ENCODE measurements around the gene MOB3B.
A peak's percentile ranks its signal among the peaks of the same experiment; 100 is the strongest.

Gene MOB3B

DNA sequence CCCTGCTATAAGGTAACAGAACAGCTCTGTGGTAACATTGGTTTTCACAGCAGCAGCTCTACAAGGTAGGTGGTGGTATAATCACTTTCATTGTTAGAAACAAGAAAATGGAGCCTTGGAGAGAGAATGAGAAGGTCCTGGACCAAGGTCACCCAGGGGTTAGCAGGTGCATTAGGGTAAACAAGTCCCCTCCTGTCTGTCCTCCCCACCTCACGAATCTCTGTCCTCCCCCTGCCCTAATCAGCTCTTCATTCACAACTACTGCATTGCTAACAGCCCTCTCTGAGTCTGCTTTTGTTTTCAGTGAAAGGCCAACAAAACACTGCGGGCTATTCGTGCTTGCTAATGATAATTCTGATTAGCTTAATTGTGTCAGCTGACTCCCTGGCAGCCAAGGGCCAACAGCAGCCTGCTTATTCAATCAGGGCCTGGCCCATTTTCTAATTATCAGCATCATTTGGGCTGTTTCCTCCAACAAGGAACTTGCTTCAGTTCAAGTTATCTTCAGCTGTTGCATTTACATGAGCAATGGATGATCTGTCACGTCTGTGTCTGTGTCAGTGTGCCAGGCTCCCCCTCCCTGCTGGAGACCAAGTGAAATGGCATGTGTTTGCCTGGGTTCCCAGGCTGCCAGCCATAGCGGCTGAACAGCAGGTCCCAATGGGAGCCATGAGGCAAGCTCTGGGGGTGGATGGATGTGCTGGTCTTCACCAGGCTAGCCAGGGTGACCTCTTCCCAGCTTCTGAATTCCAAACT, 176.0 kb downstream of the MOB3B start:
- no peak for DNase-seq

DNA sequence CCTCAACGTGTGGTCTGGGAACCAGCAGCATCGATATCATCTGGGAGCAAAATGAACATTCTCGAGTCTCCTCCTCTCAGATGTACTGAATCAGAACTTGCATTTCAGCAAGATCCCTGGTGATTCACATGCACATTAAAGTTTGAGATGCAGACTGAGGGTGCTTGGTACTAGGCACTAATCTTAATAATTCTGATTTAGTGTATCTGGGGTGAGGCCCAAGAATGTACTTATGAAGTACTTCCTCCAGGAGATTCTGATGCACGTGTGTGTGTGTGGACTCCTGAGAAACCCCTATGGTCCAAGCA, 176.5 kb downstream of the MOB3B start:
- DNase-seq: no peak

DNA sequence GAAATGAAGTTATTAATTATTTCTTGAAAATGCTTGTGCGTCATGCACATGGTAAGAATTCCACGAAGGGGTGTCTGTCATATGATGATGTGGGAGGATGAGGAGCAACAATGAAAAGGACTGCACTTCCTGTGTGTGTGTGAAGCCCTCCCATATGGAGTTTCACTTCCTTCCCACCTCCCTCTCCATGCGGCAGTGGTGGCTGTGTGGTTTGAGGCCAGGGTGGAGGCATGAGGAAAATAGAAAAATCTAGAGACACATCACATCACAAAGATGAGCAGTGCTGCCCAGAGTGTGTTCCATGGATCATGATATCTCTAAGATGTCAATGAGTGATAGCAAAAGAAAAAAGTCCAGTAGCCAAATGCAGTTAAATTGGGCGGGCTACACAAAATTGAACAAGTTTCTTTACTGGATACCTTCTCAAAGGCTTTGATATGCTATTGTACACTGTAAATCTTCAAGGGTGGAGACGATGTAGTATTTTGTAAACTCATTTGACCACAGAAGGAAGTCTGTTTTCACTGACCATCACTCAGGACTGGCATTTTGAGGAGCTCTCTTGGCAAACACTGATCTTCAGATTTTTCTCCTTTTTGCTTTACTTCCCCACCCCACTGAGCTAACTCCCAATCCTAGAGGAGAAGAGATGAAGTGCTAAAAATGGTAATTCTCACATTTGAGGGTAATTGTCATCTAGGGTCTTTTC, 177.0 kb downstream of the MOB3B start:
- DNase-seq: no peak

DNA sequence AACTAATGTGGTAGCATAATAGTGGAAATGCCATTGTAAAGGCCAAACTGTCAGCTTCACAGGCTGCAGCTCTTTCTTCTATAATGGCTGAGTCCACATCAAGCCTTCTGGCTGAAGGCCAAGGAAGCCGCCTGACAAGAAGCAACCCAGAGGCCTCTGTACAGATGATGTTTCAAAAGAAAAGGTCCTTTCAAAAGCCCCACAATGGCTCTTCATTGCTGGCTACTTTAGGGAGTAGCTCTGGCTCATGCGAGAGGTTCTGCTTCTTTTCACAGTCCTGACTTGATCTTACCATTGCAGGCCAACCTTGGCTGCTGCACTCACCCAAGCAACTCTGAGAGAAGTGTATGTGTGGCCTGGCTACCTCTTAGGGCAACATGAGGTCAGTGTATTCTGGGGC, 178.2 kb downstream of the MOB3B start:
- DNase-seq: no peak

DNA sequence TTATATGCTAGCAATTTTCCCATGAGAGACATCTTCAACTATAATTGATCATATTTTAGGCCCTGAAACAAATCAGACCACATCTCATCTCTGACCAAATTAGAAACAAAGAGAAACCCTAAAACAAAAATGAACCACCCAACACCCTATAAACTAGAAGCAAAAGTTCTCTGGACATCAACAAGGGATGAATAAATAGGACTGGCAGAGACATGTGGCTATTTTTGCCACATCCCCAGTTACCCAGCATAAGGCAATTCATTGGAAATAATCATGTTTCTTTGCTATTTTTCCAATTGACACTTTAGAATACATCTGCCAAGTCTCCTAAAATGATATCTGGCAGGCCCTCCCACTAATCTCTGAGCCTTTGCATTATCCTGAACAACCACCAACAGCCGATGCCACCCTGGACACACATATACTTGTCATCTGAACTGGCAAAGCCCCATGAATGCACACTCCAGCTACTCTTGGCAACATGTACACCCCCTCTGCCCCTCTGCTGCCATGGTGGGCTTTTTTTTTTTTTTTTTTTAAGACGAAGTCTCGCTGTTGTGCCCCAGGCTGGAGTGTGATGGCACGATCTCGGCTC, 179.1 kb downstream of the MOB3B start:
- no peak for DNase-seq

DNA sequence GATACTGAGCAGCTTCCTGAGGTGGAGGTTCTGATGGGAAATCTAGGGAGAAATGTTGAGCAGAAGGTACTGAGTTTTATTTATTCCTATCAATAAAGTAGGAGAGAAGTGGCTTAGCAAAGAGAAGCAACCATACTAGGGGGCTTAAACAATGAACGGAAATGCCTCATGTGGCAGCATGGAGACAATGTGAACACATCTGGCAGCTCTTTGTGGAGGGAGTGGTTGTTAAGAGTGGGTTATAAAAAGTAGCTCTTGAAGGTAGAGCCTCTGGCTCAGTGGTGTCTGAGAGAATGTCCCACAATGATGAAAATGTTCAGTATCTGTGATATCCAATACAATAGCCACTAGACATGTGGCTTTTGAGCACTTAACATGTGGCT, 179.9 kb downstream of the MOB3B start:
- DNase-seq: no peak

DNA sequence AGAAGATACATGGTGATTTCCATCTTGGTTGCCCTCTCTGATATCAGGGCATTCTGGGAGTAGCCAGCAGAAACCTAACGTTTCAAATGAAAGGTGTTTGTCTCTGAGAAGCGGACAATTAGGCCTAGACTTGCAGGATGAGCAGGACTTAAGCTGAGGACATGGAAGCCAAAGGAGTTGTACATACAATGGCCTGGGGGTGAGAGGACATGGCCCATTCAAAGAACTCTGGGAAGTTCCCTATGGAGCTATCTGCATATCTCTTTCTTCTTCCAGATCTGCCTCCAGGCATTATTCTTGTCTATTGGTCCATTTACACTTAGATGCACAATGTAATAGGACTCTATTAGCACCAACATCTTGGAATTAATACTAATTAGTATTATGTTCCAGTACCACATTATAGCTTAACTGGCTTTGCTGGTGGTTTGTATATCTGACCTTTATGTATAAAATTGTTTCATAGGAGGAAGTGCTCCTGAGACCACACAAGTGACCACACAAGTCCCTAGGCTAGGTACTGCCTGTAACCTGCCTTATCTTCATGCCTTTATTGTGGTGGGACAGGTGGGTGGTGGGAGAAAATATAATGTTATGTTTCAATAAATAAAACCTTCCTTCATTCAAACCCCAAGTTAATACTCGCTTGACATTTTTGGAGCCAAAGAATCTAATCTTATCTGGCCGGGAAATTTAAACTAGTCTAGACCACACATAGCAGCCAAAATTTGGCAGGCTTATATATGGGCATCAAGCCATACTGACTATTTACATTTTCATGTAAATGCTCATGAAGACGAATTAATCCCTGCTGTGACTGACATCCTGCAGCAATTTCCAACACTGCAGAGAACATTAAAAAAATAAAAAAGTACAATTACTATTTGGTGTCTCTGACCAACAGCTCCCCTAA, 180.6 kb downstream of the MOB3B start:
- no peak for DNase-seq

DNA sequence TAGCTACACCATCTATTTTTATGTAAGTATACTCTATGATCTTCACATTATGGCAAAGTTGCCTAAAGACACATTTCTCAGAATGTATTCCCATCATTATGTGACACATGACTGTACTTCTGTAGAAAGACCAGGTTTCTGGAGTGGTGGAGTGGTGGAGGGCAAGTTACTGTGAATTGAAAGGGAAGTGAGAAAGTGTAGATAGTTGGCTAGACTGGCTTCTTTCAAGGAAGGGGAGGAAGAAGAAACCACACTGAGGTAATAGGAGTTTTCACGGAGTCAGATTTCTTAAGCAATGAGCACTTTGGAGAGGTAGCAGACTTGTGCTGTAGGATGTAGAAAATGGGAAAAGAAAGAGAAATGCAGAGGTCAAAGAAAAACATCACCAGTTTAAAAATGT, 181.7 kb downstream of the MOB3B start:
- DNase-seq: no peak

DNA sequence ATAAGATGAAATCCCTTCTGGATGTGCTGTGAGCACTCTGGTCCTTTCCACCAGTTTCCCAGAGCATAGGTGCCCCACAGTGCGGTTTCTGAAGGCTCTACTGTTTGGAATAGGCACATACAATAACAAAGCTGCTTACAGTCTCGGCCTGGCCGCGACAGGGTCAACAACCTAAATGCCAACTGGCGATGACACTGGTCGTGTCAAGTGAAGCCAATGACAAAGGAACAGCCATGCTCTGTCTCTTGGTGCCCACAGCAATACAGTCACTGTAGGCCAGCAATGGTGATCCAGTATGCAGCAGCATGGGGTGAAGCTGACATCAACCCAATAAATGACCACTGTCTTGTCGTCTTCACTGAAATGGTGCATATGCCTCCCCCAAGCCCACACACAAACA, 184.8 kb downstream of the MOB3B start:
- DNase-seq: no peak

DNA sequence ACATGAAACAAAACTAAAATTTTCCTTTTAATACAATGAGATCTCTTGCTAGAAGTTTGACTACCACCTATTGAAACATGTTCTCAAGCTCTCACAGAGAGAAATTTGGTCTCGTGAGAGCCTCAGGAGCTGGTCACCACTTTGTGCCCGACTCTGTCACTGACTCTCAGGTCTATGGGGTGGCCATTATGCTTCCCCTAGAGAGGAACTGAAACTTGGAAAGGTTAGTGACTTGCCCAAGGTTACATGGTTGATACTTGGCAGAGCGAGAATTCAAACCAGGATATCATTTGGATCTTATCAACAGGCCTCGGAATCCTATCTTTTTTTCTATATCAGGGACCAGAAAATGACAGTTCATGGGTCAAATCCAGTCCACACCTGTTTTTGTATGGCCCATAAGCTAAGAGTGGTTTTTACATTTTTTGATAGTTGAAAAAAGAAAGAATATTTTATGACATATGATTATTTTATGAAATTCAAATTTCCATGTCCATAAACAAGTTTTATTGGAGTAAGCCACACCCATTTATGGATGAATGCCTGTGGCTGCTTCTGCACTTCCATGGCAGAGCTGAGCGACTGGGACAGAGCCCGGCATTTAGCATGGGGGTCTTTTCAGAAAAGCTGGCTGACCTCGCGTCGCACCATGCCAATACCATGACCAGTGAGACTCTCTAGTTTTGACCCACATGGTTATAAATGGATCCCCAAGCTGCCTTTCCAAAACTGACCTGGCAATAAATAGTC, 187.9 kb downstream of the MOB3B start:
- no peak for DNase-seq

DNA sequence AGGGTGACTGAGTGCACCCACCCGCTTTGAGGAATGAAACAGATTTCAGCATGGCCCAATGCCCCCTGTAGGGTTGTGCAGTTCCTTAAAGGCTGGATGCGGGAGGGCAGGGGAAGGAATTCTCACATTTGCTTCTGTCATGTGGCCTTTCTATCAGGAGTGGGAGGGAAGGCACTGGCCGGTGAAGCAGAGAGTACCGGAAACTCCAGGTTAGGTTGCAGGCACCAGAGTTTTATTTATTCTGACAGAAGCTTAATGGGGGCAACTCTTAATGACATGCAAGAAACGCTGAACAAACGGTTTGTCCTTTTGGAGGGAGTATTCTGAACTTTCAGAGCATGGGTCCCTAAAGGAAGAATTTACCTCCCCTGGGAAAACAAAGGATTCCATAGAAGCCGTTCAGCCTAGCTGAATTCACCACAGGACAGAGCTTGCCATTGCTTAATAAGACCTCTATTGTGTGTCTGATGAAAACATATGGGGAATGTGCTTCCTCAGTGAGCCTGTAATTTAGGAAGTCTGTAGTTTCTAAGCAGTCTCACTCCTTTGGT, 188.6 kb downstream of the MOB3B start:
- DNase-seq: no peak

DNA sequence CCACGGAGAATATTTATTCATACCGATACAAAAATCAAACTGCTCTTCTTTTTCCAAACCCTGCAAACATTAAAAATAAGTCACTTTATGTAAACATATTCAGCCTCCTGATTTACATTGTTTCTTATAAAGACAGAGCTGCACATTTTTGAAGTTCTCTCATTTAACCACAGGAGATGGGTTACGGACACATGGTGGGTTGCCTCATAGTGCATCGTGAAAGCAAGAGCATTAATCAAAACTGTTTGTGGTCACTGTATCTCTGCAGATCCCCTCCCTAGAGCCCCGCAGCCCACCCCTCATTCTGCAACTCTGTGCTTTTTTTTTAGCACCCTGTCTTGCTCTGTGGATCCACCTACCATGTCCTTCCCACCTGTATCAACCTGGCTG, 189.3 kb downstream of the MOB3B start:
- DNase-seq: no peak

DNA sequence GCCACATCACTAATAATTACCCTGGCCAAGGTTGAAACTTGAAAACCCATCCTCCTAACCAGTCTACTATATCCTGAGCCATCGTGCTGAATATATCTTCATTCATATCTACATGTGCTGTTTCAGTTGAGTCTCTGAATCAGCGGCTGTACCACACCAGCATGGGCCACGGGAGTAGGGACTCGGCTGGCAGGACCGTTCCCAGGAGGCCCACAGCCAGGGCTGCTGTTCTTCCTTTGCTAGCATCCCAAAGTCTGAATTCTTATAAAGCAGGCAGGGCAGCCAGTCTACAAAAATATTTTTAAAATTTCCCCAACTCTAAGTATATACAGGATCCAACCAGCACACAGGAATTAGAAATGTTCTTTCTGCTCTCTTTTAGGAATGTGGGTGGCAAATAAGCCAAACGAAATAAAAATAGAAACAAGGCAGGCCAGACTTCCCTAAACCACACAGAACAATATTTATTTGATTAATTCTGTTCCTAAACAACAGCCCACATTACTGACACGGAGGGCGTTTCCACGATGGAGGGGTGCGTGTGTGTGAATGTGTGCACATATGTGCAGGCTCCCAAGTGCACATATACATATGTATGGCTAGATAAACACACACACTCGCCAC, 189.8 kb downstream of the MOB3B start:
- no peak for DNase-seq

DNA sequence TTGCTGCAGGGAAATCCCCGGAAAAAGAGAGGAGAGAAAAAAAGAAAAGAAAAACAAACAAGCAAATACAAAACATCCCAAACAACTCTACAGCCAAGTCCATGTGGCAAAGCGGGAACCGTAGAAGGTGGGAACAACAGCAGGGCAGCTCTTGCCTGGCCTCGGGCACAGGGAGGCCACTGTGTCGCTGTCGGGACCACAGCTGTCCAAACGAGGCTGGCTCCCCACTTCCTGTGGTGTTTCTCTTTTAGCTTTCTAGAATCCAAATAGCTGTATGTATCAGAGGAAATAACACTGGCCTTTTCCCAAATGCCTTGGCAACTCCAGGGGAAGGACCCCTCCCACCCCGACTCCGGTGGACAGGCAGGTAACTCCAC, 191.1 kb downstream of the MOB3B start:
- DNase-seq: no peak

DNA sequence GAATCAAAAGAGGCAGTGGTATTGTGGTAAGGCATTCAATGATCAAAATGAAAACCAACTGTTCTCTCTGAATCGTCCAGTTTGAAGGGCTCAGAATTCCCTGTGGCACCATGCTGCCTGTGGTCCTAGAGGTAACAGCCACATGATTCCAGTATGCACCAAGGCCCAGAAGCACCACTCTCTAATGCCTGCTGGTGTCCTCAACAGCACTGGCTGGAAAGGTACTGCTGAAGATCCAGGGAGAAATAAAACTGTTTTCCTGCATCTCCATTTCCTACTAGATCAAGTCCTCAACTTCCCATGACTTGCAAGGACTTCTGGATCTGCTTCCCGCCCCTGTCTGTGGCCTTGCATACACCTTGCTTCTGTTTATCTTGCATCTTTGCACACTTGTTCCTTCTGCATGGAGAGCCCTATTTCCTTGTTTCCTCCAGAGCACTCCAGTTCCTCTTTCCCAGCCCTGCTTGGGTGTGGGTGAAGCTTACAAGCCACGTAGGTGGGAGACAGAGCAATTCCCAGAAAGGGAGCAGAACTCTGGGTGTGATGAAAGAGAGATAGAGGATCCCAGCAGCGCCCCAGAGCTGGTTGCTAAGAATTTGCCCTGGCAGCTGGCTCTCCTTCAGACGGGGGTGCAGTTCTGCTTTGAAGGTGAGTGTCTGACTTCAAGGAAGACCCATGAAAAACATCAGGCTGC, 191.6 kb downstream of the MOB3B start:
- DNase-seq: no peak

DNA sequence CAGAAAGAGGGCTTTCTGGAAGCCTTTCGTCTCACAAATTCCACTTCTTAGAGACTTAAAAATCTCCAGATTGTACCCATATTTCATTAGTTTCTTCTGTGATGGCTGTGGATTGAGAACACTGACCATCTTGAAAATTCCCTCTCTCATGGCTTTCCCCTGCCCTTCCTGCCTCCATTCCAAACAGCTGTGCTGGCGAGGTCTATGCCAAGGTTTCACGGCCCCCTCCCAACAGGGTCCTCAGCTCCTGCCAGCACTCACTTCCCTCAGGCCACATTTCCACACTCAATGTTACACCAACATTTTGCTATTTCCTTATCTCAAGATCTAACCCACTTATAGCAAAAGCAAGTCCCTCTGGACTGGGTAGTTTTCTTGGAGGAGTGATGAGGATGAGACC, 192.4 kb downstream of the MOB3B start:
- DNase-seq: no peak

DNA sequence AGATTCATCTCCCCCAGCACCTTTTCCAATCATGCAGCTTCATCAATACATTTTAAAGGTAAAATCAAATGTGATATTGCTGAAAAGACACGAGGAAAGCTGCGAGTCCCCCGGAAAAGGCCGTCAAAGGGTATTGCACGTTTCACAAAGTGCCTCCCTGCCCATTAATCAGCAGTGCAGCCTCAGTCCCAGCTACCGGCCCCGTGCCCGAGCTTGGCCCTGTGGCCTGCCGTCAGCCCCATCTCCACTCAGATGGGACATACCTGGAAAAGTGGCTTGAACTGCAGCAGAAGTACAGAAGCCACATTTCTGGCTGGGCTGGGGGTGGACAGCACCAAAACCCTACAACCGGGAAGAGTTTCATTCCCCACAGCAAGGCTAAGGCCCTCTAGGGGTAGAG, 192.8 kb downstream of the MOB3B start:
- no peak for DNase-seq

DNA sequence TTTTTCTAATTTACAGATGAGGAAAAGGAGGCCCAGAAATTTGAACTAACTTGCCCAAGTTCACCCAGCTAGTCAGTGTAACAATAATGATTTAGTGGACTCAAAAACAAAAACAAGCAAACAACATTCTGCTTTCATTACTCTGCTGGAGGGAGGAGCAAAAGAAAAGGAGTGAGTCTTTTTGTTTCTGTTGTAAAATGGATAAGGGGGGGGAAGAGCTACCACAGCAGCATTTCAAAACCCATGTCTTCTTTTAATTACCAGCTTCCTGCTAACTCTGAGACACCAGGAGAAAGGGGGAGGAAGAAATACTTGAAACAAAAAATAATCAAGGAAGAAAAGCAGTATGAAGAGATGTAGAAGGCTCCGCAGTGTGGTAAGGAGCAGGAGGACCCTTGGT, 193.5 kb downstream of the MOB3B start:
- DNase-seq: no peak

DNA sequence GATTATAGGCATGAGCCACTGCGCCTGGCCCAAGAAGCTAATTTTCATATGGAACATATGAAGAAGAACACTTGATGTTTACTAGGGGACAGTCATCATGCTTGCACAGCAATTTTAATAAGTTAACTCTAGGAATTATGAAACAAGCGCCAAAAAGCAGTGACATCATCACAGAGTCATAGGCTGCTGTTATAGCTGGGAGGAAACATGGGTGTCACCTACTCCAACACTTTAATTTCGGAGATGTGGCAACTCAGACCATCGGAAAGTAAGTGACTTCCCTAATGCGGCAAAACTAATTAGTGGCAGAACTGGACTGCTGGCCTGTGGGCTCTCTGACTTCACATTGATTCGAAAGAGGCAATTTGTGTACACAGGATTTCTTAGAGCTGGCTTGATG, 194.5 kb downstream of the MOB3B start:
- DNase-seq: no peak

DNA sequence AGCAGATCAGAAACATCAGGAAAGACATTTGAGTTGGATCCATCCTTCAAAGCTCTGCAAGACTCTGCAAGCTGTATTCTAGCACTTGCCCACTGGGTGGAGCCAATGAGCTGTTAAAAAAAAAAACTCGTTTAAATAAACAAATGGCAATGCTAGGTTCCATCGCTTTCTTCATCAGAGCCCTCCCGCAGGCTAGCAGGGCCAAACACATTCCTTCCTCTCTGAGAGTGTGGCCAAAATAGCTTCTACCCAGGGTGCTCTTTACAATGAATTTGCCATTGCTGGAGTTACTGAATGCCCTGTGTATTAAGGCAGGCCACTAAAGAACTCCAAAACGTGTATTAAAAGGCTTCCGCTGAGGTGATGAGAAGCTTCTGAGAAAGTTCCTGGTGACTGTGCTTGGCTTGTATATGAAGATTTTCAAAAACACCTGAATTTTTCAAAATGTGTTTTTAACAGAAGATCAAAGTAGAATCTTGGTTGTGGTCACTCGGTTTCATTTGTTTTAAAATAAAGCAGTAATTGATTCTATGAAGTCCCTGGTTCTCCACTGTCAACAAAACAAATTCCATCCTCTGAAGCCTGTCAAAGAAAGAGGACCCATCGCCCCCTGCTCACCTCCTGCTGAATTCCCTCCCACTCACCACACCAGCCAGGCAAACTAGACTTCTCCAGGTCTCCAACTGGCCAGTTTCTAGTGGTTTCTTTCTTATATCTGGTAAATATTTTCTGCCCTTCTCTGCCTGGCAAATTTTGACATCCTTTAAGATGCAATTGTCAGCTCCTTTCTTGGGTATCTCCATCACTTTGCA, 196.2 kb downstream of the MOB3B start:
- DNase-seq: peak; percentile 34

DNA sequence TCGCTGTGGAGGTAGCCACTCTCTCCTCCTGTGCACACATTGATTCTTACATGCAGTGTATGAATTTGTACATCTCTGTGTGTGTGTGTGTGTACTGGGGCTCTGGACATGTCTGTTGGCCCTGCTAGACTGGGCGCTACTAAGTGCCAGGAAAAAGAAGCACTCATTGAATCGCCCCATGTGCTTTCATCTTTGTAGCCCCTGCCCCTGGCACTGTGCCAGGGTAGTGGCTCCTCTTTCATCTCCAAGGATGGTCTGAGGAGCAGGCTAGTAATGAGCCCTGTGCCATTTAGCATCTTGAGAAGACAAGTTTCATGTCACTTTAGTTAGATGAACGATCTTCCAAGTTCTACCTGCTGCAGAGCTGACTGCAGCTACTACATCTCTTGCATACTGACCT, 198.2 kb downstream of the MOB3B start:
- no peak for DNase-seq
